Stimulated activated CD8-positive, alpha-beta memory T cell treated with anti-CD3 and anti-CD28 coated beads, Interleukin-7, amount 100 ng/mL, for 1 hour (primary cell): ENCODE data around the gene MAP3K5.
A peak's percentile ranks its signal among the peaks of the same experiment; 100 is the strongest.

Source experiments
- DNase-seq, 2 donors: peaks; one replicate each; pipeline ENCODE4 v3.0.0-alpha.2; 2020; ENCODE audit warnings: low read depth in 2 of 2

The MAP3K5 gene

DNA sequence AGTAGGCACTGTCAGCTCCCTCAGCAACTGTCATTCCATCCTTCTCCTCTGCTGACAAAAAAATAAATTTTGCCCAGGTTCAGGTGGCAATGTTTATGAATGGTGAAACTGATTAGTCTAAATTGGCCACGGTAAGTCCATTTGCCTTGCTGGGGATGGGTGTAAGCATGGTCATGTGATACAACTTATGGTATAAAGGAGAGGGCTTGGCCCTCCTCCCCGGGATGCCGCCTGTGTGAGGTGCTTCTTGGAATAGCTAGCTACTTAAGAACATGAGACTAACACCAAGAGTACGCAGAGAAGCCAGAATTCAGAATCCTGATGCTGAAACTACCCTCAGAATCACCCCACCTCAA, 147.7 kb downstream of the MAP3K5 start:
- no peak for DNase-seq

DNA sequence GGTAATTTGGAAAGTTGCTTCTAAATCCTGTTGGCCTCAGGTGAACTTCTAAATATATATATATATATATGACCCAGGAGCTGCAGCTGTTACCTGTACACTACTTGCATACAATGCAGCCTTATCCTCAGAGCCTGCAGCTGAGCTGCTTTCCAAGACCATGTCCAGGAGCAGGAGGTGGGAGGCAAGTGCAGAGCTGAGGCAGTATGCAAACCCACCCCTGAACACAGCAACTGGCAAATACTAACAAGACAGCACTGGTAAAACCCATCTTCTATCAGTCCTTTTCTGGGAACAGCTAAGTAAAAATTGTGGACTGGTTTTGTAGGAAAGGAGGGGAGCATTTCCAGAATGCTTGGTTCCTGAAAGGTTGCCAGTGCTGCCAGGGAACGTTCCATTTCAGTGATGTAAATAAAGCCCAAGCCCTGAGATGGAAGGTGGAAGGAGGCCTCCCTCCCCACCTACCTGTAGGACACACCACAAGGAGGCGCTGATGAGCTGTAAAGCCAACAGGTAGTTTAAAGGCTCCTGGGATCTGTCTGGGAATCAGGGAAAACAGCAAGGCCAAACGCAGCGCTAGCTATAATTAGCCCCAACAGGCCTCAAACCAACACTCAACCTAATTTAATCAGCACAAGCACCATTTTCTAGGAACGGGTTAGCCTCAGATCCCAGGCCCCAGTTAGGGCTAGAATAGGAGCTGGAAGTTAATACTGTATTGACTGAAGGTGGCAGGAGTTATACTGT, 148.3 kb downstream of the MAP3K5 start:
- peak; percentile 47 to 70 for DNase-seq

DNA sequence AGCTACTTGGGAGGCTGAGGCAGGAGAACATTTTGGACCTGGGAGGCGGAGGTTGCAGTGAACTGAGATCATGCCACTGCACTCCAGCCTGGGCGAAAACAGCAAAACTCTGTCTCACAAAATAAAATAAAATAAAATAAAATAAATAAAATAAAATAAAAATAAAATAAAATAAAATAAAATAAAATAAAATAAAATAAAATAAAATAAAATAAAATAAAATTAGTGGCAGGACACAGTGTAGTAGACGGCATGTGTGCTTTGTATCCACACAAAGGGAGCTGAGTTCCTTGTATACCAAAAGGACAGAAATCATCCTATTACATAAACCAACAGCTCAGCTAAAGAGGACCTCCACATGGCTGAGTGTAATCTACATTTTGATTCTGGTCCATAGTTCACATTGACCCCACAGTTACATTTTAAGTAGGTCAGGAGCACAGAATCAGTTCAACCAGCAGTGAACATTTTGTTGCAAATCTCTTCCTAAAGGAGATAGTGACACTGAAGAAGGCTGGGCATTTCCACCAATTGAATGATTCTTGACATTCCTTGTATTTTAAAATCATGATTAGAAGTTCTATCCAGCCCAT, 150.3 kb downstream of the MAP3K5 start:
- no peak for DNase-seq

DNA sequence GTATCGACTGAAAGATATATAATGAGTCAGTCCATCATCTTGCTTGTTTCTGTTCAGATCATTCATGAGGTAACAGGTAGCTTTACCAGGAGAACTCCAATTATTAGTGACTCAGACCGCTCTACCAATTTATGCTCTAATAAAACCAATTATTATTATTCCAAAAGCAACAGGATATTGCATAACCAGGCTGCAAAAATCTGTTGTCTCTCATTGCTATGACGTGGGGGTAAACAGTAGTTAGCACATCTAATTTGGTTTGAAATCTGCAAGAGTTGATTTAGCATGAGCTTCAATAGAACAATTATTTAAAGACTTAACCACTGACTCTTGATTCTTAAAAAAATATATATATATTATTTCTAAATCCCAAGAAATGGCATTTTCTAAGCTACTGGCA, 151.1 kb downstream of the MAP3K5 start:
- DNase-seq: no peak

DNA sequence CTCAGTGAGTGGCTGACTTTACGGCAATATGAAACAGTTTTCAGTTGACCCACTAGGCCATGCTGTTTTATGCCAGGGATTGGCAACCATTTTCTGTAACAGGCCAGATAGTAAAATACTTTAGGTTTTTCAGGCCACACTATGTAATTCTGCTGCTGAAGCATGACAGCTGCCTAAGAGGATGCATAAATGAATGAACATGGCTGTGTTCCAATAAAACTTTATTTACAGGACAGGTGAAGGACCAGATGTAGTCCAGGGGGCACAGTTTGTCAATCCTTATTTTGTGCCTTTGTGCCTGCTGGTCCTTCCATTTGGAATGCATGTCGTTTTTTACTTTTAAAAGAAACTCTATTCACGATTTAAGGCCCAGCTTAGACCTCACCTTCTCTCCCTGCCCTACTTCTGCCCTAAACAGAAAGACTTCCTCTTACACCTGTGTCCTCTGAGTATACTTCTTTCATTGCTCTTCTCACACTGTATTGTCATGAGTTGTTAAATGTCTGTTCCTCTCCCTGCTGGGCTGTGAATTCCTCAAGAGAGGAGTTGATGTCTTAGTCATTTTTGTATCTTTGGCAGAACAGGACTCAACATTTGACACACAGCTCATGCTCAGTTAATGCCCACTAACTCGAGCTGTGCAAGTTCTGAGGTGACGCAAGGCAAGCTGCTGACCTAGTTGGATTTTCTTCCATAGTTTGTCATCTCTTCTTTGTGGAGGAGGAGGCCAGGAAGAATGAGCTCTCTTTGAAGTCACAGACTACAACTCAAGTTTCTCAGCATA, 152.0 kb downstream of the MAP3K5 start:
- DNase-seq: no peak

DNA sequence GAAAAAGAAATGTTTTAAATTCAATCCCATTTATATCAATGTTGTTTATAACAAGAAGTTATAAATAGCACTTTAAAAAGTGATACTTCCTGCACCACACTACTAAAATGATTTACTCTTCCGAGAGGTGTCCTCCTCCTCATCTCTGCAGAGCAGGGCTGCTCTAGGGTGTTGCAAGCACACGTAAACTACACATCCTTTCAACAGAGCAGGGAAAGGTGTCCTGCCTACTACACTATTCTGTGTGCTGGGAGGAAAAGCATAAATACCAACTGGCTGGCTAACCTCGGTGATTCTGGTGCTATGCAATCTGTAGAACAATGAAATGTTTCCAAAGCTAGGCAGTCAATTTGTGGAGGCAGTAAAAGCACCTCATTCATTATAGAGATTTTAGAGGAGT, 152.6 kb downstream of the MAP3K5 start:
- no peak for DNase-seq

DNA sequence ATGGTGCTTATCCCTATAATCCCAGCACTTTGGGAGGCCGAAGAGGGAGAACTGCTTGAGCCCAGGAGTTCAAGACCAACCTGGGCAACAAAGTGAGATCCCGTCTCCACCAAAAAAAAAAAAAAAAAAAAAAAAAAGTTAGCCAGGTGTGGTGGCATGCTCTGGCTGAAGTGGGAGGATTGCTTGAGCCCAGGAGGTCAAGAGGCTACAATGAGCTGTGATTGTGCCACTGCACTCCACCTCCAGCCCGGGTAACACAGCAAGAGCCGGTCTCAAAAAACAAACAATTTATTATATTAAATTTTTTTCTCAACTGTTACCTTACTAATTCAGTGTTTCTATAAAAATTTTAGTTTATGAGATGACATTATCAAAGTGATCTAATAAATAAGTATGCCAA, 156.7 kb downstream of the MAP3K5 start:
- DNase-seq: no peak

DNA sequence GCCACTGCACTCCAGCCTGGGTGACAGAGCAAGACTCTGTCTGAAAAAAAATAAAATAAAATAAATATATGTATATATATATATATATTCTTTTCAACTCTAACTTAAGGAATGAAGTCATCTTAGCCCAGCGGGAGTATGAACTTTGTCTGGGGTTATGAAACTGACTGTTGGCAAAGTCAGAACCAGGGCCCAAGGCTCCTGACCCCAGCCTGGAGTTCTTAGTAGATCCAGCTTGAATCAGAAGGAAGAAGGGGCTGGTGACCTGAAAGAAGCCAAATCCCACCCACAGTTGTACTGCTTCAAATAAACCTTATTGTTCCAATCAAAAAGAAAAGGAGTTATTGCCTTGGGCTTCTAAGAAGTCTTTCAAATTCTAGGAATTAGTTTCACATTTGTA, 158.9 kb downstream of the MAP3K5 start:
- no peak for DNase-seq

DNA sequence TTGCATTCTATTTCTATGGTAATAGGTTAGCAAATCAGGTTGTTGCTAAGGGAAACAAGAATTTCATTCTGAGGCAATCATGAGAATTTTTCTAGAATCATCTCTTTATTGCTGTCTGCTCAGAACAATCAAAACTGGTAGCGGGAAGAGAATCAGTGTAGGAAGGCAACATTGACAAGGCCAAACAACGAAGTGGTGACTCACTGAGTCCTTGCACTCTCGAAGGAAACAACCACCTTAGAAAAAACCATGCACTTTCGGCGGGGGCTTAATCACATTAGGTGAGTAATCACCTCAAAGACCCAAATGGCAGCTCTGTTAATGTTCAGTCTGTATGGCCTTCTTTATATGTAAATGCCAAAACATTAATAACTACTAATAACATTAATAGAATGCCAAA, 163.3 kb downstream of the MAP3K5 start:
- no peak for DNase-seq

DNA sequence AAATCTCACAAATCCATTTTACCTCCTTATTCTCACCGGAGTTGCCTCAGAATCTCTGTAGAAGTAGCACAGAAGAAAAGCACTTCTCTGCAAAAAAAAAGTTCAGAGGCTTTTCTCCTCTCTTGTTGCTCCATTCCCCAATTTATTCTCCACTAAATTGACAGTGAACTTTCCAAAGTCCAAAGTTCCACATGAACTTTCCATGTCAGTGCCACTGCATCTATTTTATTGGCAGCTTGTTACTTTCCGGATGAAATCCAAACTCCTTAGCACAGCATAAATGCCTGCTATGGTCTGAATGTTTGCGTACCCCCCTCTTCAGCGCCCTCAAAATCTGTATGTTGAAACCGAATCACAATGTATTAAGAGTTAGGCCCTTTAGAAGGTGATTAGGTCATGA, 165.1 kb downstream of the MAP3K5 start:
- no peak for DNase-seq

DNA sequence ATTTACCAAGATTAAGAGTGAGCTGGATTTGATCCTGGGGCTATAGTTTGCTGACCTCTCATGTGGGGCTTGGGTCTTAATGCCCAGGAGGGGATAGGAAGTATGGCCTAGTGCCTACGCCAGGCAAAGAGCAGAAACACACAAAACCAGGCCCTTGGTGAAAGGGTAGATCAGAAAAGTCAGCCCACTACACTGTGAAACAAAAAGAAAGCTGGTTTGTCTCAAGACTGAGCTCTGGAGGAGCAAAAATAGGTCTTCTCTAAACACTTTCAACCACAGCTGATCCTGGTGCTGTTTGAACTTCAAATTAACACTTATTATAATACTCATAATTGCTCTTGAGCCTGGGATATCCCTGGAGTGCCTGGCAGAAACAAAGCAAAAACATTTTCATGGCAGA, 167.0 kb downstream of the MAP3K5 start:
- no peak for DNase-seq

DNA sequence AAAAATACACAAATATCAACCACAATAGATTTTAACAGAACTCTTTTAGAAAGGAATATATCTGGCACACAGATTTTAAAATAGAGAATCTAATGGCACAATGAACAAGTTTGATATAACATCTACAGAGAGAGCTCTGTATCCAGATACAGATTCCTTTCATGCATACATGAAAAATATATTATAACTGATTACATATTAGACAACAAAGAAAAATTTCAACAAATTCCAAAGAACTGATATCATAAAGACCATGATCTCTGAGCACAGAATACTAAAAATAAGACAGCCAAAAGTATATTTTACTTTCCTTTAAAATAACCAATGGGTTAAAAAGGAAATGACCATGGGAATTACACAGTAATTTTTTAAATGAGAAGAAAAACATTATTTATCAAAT, 167.9 kb downstream of the MAP3K5 start:
- no peak for DNase-seq

DNA sequence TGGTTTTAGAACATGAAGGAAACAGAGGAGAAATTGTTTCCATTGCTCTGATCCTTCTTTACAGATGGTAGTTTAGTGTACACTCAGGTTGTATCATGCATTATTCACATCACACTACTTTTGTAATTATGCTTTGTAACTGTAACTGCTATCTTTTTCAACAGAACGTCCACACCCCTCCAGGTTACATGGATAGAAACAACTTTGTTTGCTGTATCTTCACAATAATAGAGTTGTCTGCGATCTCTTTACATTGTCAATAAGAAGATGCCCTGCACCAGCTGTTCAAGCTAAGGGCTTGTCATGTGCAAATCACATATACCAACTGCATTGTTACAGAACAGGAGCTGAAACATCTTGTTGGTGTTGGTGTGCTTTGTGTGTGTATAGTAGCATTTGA, 174.2 kb downstream of the MAP3K5 start:
- no peak for DNase-seq

DNA sequence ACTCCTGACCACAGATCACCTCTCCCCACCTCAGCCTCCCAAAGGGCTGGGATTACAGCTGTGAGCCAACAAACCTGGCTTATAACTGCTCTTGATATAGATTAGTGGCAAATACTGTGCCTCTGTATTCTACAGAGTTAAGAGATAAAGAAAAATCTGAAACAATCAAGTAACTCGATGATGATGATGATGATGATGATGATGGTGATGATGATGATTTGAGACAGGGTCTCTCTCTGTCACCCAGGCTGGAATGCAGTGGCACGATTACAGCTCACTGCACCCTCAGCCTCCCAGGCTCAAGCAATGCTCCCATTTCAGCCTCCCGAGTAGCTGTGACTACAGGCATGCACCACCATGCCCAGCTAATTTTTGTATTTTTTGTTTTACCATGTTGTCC, 175.8 kb downstream of the MAP3K5 start:
- DNase-seq: no peak

DNA sequence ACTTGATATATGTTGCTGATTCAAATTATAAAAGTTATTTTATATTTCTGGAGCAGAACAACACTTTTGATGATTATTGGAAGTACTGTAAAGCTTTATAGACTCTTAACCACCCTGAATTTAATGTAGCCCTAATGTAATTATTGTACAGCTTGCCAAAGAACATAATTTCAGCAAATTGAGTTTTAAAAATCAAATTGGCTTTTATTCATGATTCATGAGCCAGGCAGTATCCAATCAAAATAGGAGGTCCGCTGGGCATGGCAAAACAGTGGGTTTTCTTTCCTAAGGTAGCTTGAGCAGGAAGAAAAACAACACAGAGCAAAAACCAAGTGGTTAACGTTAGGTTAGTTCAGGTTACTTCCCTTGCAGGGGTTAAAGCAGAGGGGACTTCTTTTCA, 177.3 kb downstream of the MAP3K5 start:
- no peak for DNase-seq

DNA sequence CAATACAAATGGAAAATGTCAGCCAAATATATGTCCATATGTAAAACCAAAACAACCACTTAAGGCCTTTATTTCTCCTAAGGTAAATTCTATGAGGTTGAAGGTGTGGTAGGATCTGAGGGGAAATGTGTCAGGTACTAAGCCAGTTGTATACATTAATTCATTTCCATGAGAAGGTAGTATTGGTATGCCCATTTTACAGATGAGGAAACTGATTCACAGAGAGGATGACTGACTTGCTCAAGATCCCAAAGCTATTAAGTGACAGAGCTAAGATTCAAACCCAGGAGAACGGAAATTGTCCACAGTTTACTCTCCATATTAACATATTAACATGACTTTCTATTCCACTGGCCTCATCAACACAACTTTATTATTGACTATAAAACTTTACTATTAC, 177.9 kb downstream of the MAP3K5 start:
- DNase-seq: no peak

DNA sequence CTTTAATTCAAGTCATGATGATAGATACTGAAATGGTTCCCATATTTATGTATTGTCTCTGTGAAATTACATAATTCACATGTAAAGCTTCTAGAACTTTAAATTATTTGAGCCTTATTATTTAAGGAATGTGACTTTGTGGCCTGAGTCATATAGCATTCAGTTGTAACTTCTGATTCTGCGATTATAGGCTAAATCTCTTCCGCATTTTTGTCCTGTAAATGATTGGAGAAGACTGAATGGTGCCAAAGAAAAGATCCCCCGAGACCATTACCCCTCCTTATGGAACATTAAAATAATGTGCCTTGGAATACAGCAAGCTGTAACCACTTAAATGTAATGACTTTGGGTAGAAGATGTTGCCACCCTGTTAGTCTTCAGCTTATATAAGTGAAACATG, 178.8 kb downstream of the MAP3K5 start:
- no peak for DNase-seq

DNA sequence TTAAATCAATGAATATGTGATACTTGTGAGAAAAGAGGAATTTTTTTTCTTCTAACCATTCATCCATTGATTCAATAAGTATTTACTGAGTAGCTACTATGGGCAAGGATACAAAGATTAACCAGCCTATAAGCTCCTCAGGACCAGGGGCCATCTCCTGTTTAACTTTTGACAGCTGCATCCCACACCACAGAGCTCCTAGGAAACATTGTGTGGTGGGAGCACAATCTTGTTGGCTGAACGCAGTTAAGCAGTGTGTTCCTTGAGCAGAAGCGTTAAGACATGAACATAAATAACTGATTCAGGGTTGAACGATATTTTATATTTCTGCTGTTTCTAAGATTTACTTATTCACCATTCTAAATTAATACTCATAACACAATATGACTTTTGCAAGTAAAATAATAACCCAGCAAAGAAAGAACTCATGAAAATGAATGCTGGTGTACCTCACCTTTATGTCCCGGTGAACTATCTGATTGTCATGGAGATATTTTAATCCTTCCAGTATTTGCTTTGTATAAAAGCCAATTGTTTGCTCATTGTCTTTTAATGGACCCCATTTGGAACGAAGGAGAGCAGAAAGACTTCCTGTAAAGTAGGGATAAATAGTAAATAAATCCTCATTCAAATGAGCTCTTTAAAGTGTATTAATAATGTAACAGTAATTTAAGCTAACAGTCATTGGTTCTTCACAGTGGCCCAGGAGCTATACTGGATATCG, 179.4 kb downstream of the MAP3K5 start:
- no peak for DNase-seq

DNA sequence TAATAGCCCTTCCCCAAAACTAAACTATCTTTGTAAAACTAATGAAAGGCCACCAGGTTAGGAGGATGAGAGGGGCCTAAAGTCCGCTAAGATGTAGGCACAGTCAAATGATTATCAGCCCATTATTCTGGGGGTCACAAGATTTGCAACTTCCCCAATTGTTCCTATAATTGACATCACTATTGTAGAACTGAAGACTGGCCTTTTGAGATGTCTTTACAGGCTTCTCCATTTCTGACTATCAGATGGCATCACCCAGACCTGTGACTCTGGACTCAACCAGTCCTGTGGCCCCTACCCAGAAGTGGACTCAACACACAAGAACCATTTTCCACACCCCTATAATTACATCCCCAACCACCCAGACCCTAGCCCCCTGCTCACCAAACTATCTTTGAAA, 180.5 kb downstream of the MAP3K5 start:
- no peak for DNase-seq

DNA sequence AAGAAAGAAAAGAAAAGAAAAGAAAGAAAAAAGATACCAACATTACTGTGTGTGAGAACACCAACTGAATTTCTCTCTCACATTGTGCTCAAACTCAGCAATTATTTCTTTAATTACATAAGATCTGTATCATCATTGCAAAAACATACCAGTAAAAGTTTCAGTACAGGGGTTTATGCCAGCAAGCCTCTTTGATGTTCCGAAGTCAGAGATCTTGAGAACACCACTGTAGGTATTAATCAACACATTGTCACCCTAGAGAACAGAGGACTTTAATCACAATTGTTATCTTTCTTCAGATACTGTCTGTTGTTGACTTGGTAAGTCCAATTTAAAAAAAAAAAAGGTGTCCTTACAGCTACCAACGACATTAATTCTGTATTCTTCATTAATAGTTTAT, 181.1 kb downstream of the MAP3K5 start:
- no peak for DNase-seq

DNA sequence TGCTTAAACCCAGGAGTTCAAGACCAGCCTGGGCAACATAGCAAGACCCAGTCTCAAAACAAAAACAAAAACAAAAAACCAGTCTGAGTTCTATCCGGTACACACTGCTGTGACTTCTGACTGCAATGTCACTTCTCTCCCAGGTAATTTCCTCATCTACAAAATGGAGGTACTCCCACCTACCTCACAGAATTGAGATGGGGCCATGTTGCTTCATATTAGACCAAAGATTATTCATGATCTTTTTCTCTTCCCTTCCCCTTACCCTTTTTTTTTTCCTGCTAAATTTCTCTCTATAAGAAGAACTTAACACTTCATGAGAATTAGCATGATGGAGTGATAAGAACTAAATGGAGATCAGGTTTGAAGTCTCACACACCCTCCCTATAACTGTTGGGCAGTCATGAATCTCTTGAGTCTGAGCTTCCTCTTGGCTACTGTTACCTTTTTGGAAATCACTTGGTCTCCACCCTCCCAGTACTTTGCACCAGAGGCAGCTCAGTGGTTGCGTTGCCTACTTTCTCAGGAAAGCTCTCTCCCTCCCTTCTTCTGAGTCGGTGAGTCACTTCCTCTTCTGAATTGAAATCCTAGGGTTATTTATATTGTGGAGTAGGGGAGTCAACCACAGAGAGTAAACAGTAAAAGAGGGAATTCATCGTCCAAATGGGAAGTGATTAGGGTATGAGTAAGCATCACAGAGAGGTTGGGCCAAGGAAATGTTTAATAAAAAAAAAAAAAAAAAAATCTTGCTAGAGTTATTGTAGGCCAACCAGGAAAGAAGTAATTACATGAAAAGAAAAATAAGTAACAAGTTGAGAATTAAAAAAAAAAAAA, 182.2 kb downstream of the MAP3K5 start:
- no peak for DNase-seq

DNA sequence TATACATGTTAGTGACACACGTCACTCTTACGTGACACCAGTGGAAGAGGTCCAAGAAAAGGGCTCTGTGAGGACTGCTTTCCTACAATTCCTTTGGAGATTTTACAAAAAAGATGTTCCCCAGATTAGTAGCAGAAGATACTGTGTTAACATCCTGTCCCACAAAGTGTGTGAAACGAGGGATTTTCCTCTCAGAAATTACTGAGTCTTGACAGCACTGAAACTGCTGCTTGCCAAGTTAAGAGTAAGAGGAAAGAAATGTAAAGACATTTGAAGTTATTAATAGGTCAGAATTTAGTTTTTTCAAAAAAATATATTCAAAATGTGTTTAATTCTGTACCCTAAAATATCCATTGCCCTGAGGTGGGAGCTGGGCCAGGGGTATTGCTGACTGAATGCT, 183.3 kb downstream of the MAP3K5 start:
- no peak for DNase-seq
